Measurements from ENCODE around the gene ASTN1.

ASTN1 gene

DNA sequence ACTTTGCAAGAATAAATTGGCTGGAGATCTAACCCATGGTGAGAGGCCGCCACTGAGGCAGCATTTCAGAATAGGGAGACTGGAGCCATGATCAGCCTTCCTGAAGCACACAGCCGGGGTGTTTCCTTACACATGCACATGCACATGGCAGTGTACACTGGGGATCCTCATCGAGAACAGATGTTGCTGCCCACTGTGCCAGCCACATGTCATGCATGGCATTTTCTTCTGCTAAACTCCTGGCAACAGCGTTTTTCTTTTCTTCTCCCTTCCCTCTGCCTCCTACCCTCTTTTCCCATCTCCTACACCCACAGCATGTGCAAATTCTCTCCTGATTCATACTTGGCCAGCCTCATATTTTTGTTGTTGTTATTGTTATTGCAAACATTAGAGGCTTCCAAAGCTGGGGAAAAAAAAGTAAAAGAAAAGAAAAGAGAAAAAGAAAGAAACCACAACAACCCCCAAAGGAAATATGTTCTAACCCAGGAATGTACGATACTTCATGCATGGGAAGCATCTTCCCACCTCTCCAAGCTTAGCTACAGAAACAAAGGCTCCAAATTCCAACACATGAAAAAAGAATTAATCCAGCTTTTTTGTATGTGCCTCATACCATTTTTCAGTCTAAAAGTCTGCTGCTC is 344.0 kb downstream of the ASTN1 start:
- no peak for DNase-seq

DNA sequence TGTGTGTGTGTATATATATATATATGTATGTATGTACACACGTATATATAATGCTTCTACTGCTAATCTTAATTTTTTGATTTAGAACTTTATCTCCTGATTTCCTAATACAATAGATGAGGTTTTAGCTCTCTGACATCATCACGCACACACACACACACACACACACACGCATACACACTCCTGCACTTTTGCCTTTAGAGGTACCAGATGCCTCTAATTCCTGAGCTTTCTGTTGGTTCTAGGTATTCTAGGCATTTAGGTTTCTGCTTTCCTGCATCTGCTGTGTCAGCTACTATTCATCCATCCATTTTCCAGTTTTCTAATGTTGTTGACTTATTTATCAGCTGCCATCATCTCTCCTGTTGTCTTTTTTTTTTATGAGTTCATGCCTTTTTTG is 348.3 kb downstream of the ASTN1 start:
- DNase-seq = no peak

DNA sequence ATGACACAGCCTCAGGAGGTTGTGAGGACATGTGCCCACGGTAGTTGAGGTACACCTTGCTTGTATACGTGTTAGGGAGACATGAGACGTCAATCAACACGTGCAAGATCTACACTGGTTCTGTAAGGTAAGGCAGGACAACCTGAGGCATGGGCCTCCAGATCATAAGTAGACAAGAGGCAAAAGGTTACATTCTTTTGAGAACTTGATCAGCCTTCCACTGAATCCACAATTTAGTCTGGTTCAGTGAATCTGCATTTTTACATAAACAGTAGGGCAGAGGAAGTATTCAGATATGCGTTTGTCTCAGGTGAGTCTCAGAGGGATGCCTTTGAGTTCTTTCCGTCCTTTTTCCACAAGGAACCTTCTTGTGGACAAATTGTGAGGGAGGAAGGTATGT is 348.9 kb downstream of the ASTN1 start:
- DNase-seq = no peak

DNA sequence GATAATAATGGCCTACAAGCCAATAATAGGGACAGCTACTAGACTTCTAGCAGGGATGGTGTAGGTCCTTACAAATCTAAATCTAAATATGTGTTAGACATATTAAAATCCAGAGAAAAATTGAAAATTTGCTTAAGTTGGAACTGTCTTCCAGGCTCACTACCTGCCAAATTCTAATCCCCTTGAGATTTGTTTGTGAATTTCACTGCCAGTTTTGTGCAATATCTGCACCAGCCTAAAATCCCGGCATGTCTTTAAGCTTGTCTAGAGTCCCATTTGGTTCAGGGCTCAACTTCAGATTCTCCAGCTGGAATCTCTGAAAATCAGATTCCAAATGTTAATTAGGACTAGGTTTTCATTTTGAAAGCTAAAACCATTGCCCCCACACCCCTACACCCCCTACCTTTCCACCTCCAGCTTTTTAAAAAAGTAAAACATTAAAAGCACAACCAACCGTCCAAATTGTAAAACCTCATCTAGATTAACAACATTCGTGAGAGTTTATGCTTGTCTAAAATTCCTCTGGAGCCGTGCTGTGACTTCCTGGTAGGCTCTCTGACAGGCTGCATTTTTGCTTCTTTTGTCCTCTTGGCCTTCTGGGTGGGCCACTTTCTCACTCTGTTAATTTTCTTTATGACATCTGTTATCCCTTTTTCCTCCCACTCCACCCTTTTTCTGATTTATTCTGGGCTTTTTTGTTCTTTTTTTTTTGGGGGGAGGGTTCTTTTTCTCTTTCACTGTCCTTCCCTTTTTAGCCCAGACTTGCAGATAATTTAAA is 352.8 kb downstream of the ASTN1 start:
- no peak for DNase-seq

DNA sequence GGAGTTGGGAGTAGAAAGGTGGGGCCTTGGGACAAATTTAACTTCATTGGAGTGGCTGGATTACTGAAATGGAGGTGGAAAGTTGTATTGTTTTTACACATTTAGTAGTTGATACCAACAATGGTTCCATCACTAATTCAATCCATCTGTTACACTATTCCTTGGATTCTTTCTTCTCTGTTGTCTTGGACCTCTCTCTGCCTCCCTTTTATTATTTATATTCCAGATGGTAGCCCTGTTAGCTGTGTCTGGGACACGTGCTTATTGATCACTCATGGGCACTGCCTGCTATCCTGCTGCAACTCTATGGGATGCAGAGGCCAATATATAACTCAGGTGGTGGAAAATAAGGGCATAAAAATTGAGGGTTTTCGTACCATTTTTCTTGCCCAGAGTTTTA is 355.2 kb downstream of the ASTN1 start:
- DNase-seq = no peak

Measured in midbrain (tissue), 1 donor.